A673 (cell line): ENCODE data around the gene SLC17A7. TPM values are rescaled to one million over a fixed set of nuclear protein-coding genes. Genes with fewer than 3 reads are reported as not detected.

ENCODE experiments used
- BruUV-seq: library from RNA; stranded (reverse); fragments of 400-500 nt; replicated peaks from 2 replicates; lab custom pipeline; 2021; lab: Mats Ljungman, UMichigan
- CTCF ChIA-PET: fragments of 300-600 bp; sonication (Branson Sonifier 250); formaldehyde crosslinking; loops from one replicate; lab custom pipeline; 2022; ENCODE audit warnings: antibody characterized with exemption; lab: Charles Lee
- POLR2A ChIA-PET: fragments of 300-600 bp; sonication (Branson Sonifier 250); formaldehyde crosslinking; loops from one replicate; lab custom pipeline; 2022; ENCODE audit warnings: antibody characterized with exemption; ENCODE audit not compliant: low non-redundant PET; lab: Charles Lee
- DNase-seq: peaks from one replicate; pipeline ENCODE4 v3.0.0-alpha.2; 2015; ENCODE audit warnings: low spot score
- H3K27ac ChIP-seq: fragments of 200-600 bp; sonication (generic); 2 replicates; pipeline ENCODE4 v1.5.1; 2016; ENCODE audit warnings: mixed run types, low read depth, mild to moderate bottlenecking, mixed read lengths, antibody characterized with exemption, low read length; ENCODE audit not compliant: poor library complexity, severe bottlenecking
- H3K27me3 ChIP-seq: fragments of 200-600 bp; sonication (generic); replicated peaks from 2 replicates; pipeline ENCODE4 v1.6.1; 2017; ENCODE audit warnings: mixed run types, low read depth, mild to moderate bottlenecking, mixed read lengths, antibody characterized with exemption, low read length; ENCODE audit not compliant: insufficient read depth, poor library complexity
- H3K36me3 ChIP-seq: fragments of 200-600 bp; sonication (generic); 2 replicates; pipeline ENCODE4 v1.6.1; 2016; ENCODE audit warnings: mixed run types, mild to moderate bottlenecking, mixed read lengths, antibody characterized with exemption, low read length; ENCODE audit not compliant: insufficient read depth, poor library complexity, severe bottlenecking
- H3K4me1 ChIP-seq: fragments of 200-600 bp; sonication (generic); 2 replicates; pipeline ENCODE4 v1.6.1; 2017; ENCODE audit warnings: mixed run types, mild to moderate bottlenecking, mixed read lengths, antibody characterized with exemption, low read length; ENCODE audit not compliant: insufficient read depth, poor library complexity, severe bottlenecking
- H3K4me3 ChIP-seq: fragments of 200-600 bp; sonication (generic); 2 replicates; pipeline ENCODE4 v1.5.1; 2016; ENCODE audit warnings: low read depth, mixed run types, mild to moderate bottlenecking, mixed read lengths, low read length; ENCODE audit not compliant: poor library complexity, severe bottlenecking
- H3K9me3 ChIP-seq: fragments of 200-600 bp; sonication (generic); 2 replicates; pipeline ENCODE4 v1.6.1; 2016; ENCODE audit warnings: mixed run types, low read depth, mild to moderate bottlenecking, mixed read lengths, antibody characterized with exemption, low read length; ENCODE audit not compliant: poor library complexity, severe bottlenecking
- CTCF ChIP-seq: fragments of 300-800, 200-600 bp; sonication (generic); conservative IDR thresholded peaks from 2 replicates; pipeline ENCODE4 v1.5.1; 2017; ENCODE audit warnings: low read depth, mild to moderate bottlenecking, antibody characterized with exemption, low read length, moderate library complexity, mixed read lengths
- EZH2 ChIP-seq: fragments of 200-600 bp; sonication (generic); IDR thresholded peaks from 2 replicates; pipeline ENCODE4 v1.6.1; 2017; ENCODE audit warnings: borderline replicate concordance, low read depth, mild to moderate bottlenecking, mixed read lengths, antibody characterized with exemption, low read length; ENCODE audit not compliant: poor library complexity, severe bottlenecking
- intact Hi-C: fragments of 100-400 bp; cut with micrococcal nuclease; formaldehyde crosslinking; loops from one replicate; pipeline ENCODE4 v1.10.0; 2022; ENCODE audit not compliant: unreplicated experiment
- total RNA-seq: library from RNA; stranded (reverse); gene quantifications from 2 replicates; pipeline ENCODE4 v1.2.3, GENCODE V29; 2021

Gene SLC17A7
- total RNA-seq, 1 experiment from 2014 or later, result 1.7 TPM

GRCh38 chr19:49450405-49450804, 9.1 kb upstream of the SLC17A7 start:
- no peaks in the 10 kb centered on the region for H3K9me3 ChIP-seq
- ChIA-PET CTCF (interaction anchor here (0.7 kb wide), 1 partner anchor 23 kb away, joined by 4 read pairs; the partner anchor contains the start of gene FLT3LG), POLR2A (interaction anchor here (0.6 to 0.7 kb wide), 2 partner anchors 111 to 352 kb away, joined by 7 to 10 read pairs; no protein-coding TSS in a partner anchor)
- intact Hi-C loops, result no loop called here
- TF ChIP-seq EZH2, result no peak
- no peak for TF ChIP-seq CTCF
- peak overlapping the region; percentile 93 for H3K27ac ChIP-seq
- DNase-seq, result no peak
- H3K27me3 ChIP-seq, result no peaks in the 10 kb centered on the region
- H3K36me3 ChIP-seq, result peaks cover 19% of the 10 kb centered on the region
- H3K4me3 ChIP-seq, result peak overlapping the region; percentile 98
- peaks cover 34% of the 10 kb centered on the region for H3K4me1 ChIP-seq
- no TSS peak for BruUV-seq

- intact Hi-C loops, result no loop called here
- no peaks in the 10 kb centered on the region for H3K27me3 ChIP-seq
- POLR2A ChIA-PET, result no interaction called here
- H3K9me3 ChIP-seq, result no peaks in the 10 kb centered on the region
- H3K27ac ChIP-seq, result no peak overlapping the region
- CTCF ChIA-PET, result no interaction called here
- DNase-seq, result no peak
- H3K4me3 ChIP-seq, result no peak overlapping the region
- BruUV-seq, result no TSS peak
- TF ChIP-seq CTCF (no peak), EZH2 (no peak)
- peaks cover 19% of the 10 kb centered on the region for H3K36me3 ChIP-seq
- peaks cover 28% of the 10 kb centered on the region for H3K4me1 ChIP-seq
Observed at GRCh38 chr19:49448432-49448786, 7.1 kb upstream of the SLC17A7 start.

- ChIA-PET POLR2A (no interaction called here), CTCF (no interaction called here)
- Histone ChIP-seq H3K27me3 (no peaks in the 10 kb centered on the region), H3K4me3 (peak overlapping the region; percentile 24), H3K9me3 (no peaks in the 10 kb centered on the region), H3K27ac (peak overlapping the region; percentile 48), H3K4me1 (peaks cover 27% of the 10 kb centered on the region), H3K36me3 (peaks cover 19% of the 10 kb centered on the region)
- TF ChIP-seq CTCF (peak; percentile 37; the same call in 1 of the 2 replicates), EZH2 (no peak)
- peak; percentile 94 for DNase-seq
- no TSS peak for BruUV-seq
- intact Hi-C loops, result no loop called here
Observed at GRCh38 chr19:49447485-49448431, 6.4 kb upstream of the SLC17A7 start.
